DOHH2 (cell line): ENCODE measurements around the gene CHPF.

Source experiments
- CTCF ChIP-seq: fragments of 200-600 bp; sonication (generic); IDR thresholded peaks from one replicate; pipeline ENCODE4 v1.5.1; 2014; ENCODE audit warnings: antibody characterized with exemption, mild to moderate bottlenecking, low read depth, low read length; ENCODE audit not compliant: poor library complexity, severe bottlenecking
- EZH2phosphoT487 ChIP-seq: fragments of 200-600 bp; sonication (generic); IDR thresholded peaks from 2 replicates; pipeline ENCODE4 v1.6.1; 2017; ENCODE audit warnings: borderline replicate concordance, mild to moderate bottlenecking, antibody characterized with exemption, low read length, moderate library complexity, mixed read lengths

- no peak for TF ChIP-seq EZH2phosphoT487
- TF ChIP-seq CTCF: no peak
These were observed 6.0 kb upstream of the CHPF start for GRCh38 chr2:219549619-219550018.
